Endothelial cell of umbilical vein (primary cell): ENCODE data around the gene SLC45A1.

Experiments used
- POLR2A ChIP-seq: IDR thresholded peaks from 2 replicates; pipeline ENCODE4 v1.6.1; 2012; ENCODE audit warnings: low read depth, mild to moderate bottlenecking, control low read depth, low read length
- TF ChIP-seq, protein P1 (sequence below), 2 donors: IDR thresholded peaks; 1 replicate in 1 of 2; 2 replicates in 1 of 2; pipeline ENCODE4 v1.5.1; 2011; ENCODE audit warnings: low read length in 2 of 2, mild to moderate bottlenecking in 2 of 2, moderate library complexity in 2 of 2, control low read depth in 1 of 2, inconsistent platforms in 1 of 2, low read depth in 1 of 2; ENCODE audit not compliant: insufficient read depth in 1 of 2; ENCODE audit errors: extremely low read depth in 1 of 2

DNA sequence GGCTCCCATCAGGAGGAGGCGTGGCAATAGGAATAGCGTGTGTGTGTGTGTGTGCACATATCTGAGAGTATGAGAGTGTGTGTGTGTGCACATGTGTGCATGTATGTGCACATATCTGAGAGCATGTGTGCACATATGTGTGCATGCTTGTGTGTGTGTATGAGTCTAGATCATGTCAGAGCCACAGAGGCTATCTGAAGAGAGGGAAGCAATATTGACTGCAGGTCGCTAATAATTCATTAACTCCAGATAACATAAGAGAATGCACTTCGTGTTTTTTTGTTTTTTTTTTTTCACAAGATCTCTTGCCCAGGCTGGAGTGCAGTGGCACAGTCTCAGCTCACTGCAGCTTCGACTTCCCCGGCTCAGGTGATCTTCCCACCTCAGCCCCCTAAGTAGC, 4.7 kb upstream of the SLC45A1 start:
- TF ChIP-seq, protein P1, sequence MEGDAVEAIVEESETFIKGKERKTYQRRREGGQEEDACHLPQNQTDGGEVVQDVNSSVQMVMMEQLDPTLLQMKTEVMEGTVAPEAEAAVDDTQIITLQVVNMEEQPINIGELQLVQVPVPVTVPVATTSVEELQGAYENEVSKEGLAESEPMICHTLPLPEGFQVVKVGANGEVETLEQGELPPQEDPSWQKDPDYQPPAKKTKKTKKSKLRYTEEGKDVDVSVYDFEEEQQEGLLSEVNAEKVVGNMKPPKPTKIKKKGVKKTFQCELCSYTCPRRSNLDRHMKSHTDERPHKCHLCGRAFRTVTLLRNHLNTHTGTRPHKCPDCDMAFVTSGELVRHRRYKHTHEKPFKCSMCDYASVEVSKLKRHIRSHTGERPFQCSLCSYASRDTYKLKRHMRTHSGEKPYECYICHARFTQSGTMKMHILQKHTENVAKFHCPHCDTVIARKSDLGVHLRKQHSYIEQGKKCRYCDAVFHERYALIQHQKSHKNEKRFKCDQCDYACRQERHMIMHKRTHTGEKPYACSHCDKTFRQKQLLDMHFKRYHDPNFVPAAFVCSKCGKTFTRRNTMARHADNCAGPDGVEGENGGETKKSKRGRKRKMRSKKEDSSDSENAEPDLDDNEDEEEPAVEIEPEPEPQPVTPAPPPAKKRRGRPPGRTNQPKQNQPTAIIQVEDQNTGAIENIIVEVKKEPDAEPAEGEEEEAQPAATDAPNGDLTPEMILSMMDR (IDR thresholded peaks at IDR 0.05; ENCODE audit: extremely low read depth in 1 of 2, insufficient read depth in 1 of 2, low read depth in 1 of 2, low read length in 2 of 2) = no peak
- no peak for TF ChIP-seq POLR2A
